ENCODE results near the gene PPP1R9B.
A peak's percentile ranks its signal among the peaks of the same experiment; 100 is the strongest.

Gene PPP1R9B

GRCh38 chr17:50150354-50151040 lies at the start of gene PPP1R9B:
TSS of gene PPP1R9B (minus strand) at chr17:50150677. CDS start at chr17:50150513, 164 bp downstream.
- ATAC-seq (replicated peaks) (peak in 1 of 2 donors; percentile 0), DNase-seq (no peak)
- peaks cover 30 to 45% of the 10 kb centered on the region in 2 donors for H3K4me1 Mint-ChIP-seq
- peak within 1 kb of the TSS; percentile 87 to 100 for H3K4me3 Mint-ChIP-seq
- H3K27ac Mint-ChIP-seq, result peak within 1 kb of the TSS; percentile 97
- H3K9me3 Mint-ChIP-seq, result no peaks in the 10 kb centered on the region
- peaks cover 30 to 43% of the 10 kb centered on the region in 2 donors for H3K36me3 Mint-ChIP-seq
- no peaks in the 10 kb centered on the region for H3K27me3 Mint-ChIP-seq

GRCh38 chr17:50199803-50200456 lies 49.5 kb upstream of the PPP1R9B start:
- peaks cover 45% of the 10 kb centered on the region in 2 donors for H3K27me3 Mint-ChIP-seq
- H3K9me3 Mint-ChIP-seq, result no peaks in the 10 kb centered on the region
- peaks cover 0 to 1% of the 10 kb centered on the region in 2 donors for H3K36me3 Mint-ChIP-seq
- H3K4me1 Mint-ChIP-seq, result peaks cover 30 to 47% of the 10 kb centered on the region in 2 donors
- ATAC-seq (replicated peaks) (peak; percentile 63 to 70), DNase-seq (peak; percentile 30)
- no peak overlapping the region for H3K27ac Mint-ChIP-seq
- H3K4me3 Mint-ChIP-seq, result peak overlapping the region; percentile 71 to 82

- peaks cover 39 to 40% of the 10 kb centered on the region in 2 donors for H3K27me3 Mint-ChIP-seq
- H3K4me3 Mint-ChIP-seq, result no peak overlapping the region
- no peaks in the 10 kb centered on the region for H3K9me3 Mint-ChIP-seq
- DNase-seq, result no peak
- no peak for ATAC-seq (replicated peaks)
- no peak overlapping the region for H3K27ac Mint-ChIP-seq
- peaks cover 30 to 47% of the 10 kb centered on the region in 2 donors for H3K4me1 Mint-ChIP-seq
- peaks cover 0 to 1% of the 10 kb centered on the region in 2 donors for H3K36me3 Mint-ChIP-seq
Measured at GRCh38 chr17:50199211-50199802, 48.8 kb upstream of the PPP1R9B start.

DNA sequence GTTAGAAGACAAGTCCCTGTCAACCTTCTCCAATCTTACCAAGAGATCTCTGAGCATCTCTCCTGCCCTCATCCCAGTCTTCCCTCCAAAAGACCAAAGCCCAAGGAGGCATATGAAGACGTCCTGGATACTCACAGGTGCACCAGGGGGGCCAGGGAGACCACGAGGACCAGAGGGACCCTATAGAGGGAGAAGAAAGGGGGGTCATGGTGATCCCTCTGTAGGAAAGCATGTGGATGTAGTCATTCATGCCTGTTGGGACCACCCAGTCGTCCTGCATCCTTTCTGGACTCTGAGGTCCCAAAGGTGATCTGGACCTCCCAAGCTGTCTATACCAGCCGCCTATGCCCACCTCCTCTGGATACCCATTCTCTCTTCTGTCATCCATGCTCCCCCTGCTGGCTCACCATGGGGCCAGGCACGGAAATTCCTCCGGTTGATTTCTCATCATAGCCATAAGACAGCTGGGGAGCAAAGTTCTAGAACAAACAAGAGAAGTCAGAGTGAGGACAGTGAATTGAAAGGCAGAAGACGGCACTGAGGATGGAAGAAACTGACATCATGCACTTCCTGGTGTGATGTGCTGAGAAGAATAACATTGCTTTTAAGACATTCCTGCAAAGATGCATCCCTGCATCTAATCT lies 47.7 kb upstream of the PPP1R9B start:
- no peak overlapping the region for H3K27ac Mint-ChIP-seq
- H3K4me1 Mint-ChIP-seq, result peaks cover 38 to 54% of the 10 kb centered on the region in 2 donors
- peak; percentile 56 for DNase-seq
- H3K27me3 Mint-ChIP-seq, result peaks cover 33 to 38% of the 10 kb centered on the region in 2 donors
- no peaks in the 10 kb centered on the region for H3K9me3 Mint-ChIP-seq
- peak; percentile 50 for ATAC-seq (replicated peaks)
- H3K4me3 Mint-ChIP-seq, result no peak overlapping the region
- H3K36me3 Mint-ChIP-seq, result peaks cover 0 to 1% of the 10 kb centered on the region in 2 donors

- no peak for DNase-seq
- H3K36me3 Mint-ChIP-seq, result peaks cover 0 to 1% of the 10 kb centered on the region in 2 donors
- no peak for ATAC-seq (replicated peaks)
- no peaks in the 10 kb centered on the region for H3K9me3 Mint-ChIP-seq
- peaks cover 48 to 65% of the 10 kb centered on the region in 2 donors for H3K4me1 Mint-ChIP-seq
- no peak overlapping the region for H3K4me3 Mint-ChIP-seq
- H3K27me3 Mint-ChIP-seq, result peaks cover 20 to 25% of the 10 kb centered on the region in 2 donors
- H3K27ac Mint-ChIP-seq, result peak overlapping the region; percentile 25
Measured at GRCh38 chr17:50196826-50197225, 46.3 kb upstream of the PPP1R9B start.

DNA sequence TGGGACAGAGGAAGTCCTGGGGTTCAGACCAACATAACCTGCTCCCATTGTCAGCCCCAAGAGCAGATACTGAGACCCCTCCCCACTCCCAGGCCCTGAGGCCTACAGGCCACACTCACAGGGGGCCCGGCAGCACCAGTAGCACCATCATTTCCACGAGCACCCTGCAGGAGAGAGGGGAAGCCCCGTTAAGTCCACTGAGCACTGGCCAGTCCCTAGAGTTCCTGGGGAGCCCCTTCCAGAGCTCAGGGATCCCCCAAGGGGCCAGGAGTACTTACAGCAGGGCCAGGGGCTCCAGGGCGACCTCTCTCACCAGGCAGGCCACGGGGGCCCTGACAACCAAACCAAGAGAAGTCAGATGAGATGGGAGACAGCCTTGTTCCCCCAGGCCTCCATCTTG lies 45.6 kb upstream of the PPP1R9B start:
- Mint-ChIP-seq H3K9me3 (no peaks in the 10 kb centered on the region), H3K27ac (no peak overlapping the region), H3K4me3 (no peak overlapping the region), H3K36me3 (peaks cover 0 to 1% of the 10 kb centered on the region in 2 donors), H3K27me3 (peaks cover 12 to 17% of the 10 kb centered on the region in 2 donors), H3K4me1 (peaks cover 45 to 61% of the 10 kb centered on the region in 2 donors)
- ATAC-seq (replicated peaks) (no peak), DNase-seq (no peak)

DNA sequence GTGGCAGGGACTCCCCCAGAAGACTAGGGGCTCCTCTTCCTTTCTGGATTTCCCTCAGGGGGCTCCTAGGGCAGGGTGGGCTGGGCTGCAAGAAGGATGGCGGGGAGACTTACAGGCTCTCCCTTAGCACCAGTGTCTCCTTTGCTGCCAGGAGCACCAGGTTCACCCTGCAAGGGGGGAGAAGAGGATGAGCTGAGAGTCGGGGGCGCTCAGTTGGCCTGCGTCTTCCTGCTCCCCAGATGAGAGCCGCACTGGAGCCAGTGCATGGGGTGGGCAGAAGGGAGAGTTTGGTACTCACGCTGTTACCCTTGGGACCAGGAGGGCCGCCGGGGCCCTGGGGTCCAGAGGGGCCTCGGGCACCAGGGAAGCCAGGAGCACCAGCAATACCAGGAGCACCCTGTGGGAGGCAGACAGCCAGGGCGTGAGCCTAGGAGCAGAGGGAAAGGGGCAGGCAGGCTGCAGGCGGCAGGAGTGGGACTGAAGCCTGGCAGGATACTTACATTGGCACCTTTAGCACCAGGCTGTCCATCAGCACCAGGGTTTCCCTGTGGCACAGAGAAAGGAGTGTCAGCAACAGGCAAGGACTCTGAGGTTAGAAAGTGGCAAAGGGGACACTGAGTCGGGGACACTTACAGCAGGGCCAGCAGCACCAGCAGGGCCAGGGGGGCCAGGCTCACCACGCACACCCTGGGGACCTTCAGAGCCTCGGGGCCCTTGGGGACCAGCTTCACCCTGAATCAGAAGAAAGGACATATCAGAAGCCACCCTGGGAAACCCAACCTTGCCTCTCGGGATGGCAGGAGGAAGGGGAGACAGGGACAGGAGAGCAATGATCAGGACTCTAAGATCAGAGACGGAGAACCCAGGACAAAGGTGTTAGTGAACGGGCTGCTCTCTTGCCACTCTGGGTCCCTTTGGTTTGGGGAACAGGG lies 44.7 kb upstream of the PPP1R9B start:
- no peak overlapping the region for H3K4me3 Mint-ChIP-seq
- peaks cover 43 to 58% of the 10 kb centered on the region in 2 donors for H3K4me1 Mint-ChIP-seq
- H3K27me3 Mint-ChIP-seq, result peaks cover 6 to 13% of the 10 kb centered on the region in 2 donors
- DNase-seq (no peak), ATAC-seq (replicated peaks) (no peak)
- no peaks in the 10 kb centered on the region for H3K9me3 Mint-ChIP-seq
- H3K27ac Mint-ChIP-seq, result peak overlapping the region; percentile 52
- H3K36me3 Mint-ChIP-seq, result peaks cover 0 to 1% of the 10 kb centered on the region in 2 donors

DNA sequence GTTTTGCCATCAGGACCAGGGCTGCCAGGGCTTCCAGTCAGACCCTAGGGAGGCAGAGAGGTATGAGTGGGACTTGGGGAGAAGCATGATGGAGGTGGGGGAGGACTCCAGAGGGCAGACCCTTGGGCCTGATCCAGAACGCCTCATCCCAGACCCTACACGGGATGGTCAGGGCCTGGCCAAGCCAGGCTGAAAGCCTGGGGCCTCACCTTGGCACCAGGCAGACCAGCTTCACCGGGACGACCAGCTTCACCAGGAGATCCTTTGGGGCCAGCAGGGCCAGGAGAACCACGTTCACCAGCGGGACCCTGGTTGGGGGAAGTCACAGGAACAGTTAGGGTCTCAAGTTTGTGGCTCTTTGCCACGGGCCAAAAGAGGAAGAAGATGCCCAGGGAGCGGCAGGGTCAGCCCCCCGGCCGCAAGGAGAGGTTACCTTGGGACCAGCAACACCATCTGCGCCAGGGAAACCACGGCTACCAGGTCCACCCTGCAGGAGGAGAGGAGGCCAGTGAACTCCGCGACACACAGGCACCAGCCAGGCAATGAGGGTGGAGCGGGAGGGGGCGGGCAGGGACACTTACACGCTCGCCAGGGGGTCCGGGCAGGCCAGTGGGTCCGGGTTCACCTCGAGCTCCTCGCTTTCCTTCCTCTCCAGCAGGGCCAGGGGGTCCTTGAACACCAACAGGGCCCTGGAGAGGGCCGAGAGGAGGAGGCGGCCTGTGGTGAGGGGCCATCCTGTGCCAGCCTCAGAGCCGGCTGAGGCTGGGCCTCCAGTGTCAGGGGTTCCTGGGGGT lies 43.9 kb upstream of the PPP1R9B start:
- ATAC-seq (replicated peaks) (no peak), DNase-seq (no peak)
- Mint-ChIP-seq H3K9me3 (no peaks in the 10 kb centered on the region), H3K27me3 (peaks cover 6 to 13% of the 10 kb centered on the region in 2 donors), H3K4me3 (no peak overlapping the region), H3K27ac (no peak overlapping the region), H3K36me3 (peaks cover 0 to 1% of the 10 kb centered on the region in 2 donors), H3K4me1 (peaks cover 39 to 59% of the 10 kb centered on the region in 2 donors)

DNA sequence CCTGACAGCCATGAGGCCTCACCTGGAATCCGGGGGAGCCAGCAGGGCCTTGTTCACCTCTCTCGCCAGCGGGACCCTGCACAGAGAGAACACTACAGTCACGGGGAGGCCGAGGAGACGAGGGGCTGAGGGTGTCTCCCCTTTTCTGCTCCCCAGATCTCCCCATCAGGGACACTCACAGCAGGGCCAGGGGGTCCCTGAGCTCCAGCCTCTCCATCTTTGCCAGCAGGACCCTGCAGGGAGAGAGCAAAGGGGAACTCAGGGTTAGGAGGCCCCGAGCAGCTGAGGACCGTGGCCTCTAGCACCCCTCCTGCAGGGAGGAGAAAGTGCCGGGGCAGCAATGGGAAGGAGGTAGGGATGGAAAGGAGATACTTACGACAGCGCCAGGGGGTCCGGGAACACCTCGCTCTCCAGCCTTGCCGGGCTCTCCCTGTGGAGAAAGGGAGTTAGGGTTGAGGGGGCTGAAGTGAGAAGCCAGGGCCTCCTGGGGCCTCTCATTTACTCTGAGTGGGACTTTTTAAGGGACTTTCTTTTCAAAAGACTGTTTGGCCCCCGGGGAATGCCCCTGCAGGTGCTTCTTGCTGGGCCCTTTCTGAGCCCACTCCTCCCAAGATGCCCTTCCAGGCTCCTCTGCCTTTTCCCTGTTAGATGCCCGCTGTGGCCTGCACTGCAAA lies 42.3 kb upstream of the PPP1R9B start:
- H3K27me3 Mint-ChIP-seq, result peaks cover 0 to 5% of the 10 kb centered on the region in 2 donors
- H3K9me3 Mint-ChIP-seq, result no peaks in the 10 kb centered on the region
- H3K27ac Mint-ChIP-seq, result peak overlapping the region; percentile 20
- H3K4me3 Mint-ChIP-seq, result peak overlapping the region; percentile 31 to 37
- ATAC-seq (replicated peaks), result peak; percentile 80 to 83
- peaks cover 36 to 52% of the 10 kb centered on the region in 2 donors for H3K4me1 Mint-ChIP-seq
- peaks cover 0 to 1% of the 10 kb centered on the region in 2 donors for H3K36me3 Mint-ChIP-seq
- DNase-seq, result peak; percentile 39

GRCh38 chr17:50192144-50192617 lies 41.7 kb upstream of the PPP1R9B start:
- H3K4me1 Mint-ChIP-seq, result peaks cover 36 to 52% of the 10 kb centered on the region in 2 donors
- H3K4me3 Mint-ChIP-seq, result no peak overlapping the region
- no peaks in the 10 kb centered on the region for H3K27me3 Mint-ChIP-seq
- DNase-seq (no peak), ATAC-seq (replicated peaks) (no peak)
- H3K27ac Mint-ChIP-seq, result no peak overlapping the region
- peaks cover 0 to 1% of the 10 kb centered on the region in 2 donors for H3K36me3 Mint-ChIP-seq
- H3K9me3 Mint-ChIP-seq, result no peaks in the 10 kb centered on the region

GRCh38 chr17:50191359-50192143 lies 41.1 kb upstream of the PPP1R9B start:
- H3K36me3 Mint-ChIP-seq, result peaks cover 0 to 1% of the 10 kb centered on the region in 2 donors
- DNase-seq (no peak), ATAC-seq (replicated peaks) (no peak)
- H3K27ac Mint-ChIP-seq, result no peak overlapping the region
- no peaks in the 10 kb centered on the region for H3K27me3 Mint-ChIP-seq
- H3K4me1 Mint-ChIP-seq, result peaks cover 35 to 52% of the 10 kb centered on the region in 2 donors
- H3K4me3 Mint-ChIP-seq, result no peak overlapping the region
- H3K9me3 Mint-ChIP-seq, result no peaks in the 10 kb centered on the region

Measured in stimulated activated naive B cell treated with anti-CD40 and anti-IgM and Interleukin-4, amounts not matched to agents 10 μg/mL and 1 μg/mL and 100 μg/mL, for 72 hours (primary cell).